A549 (cell line): ENCODE data around the gene SYTL3. TPM values are rescaled to one million over a fixed set of nuclear protein-coding genes. Genes with fewer than 3 reads are reported as not detected.

Experiments used
- ATAC-seq, 2 experiments: fragments of 200-7000 bp in 1 of 2; fragments of >200 bp in 1 of 2; cut with Nextera tagmentation in 1 of 2; cut with Tn5 transposase in 1 of 2; 3 replicates each; pipeline versions ENCODE4 v1.8.0 to v1.9.1; 2018 to 2020; ENCODE audit warnings: mild to moderate bottlenecking in 1 of 2, moderate library complexity in 1 of 2
- CTCF ChIA-PET: fragments of 300-600 bp; sonication (Branson Sonifier 250); formaldehyde crosslinking; extraction: SDS; loops from one replicate; lab custom pipeline; 2021; ENCODE audit warnings: antibody characterized with exemption, inconsistent platforms; lab: Yijun Ruan, JAX
- POLR2A ChIA-PET: fragments of 350-600 bp; formaldehyde crosslinking; extraction: SDS; loops from one replicate; lab custom pipeline; 2021; ENCODE audit warnings: antibody characterized with exemption, inconsistent platforms; lab: Yijun Ruan, JAX
- DNase-seq, 2 experiments: peaks; one replicate each; pipeline versions ENCODE4 v3.0.0 to v3.0.0-alpha.2; 2011 to 2016; ENCODE audit warnings: low read depth in 1 of 2, low spot score in 1 of 2
- FAIRE-seq: peaks from 2 replicates; lab custom pipeline; 2011; peaks lifted over from hg19 to GRCh38; lab: Jason Lieb, UNC
- H3K27ac ChIP-seq, 2 experiments: fragments of >200 bp; sonication (Bioruptor Twin); formaldehyde crosslinking; 3 replicates each; pipeline ENCODE4 v1.5.1; 2016 to 2017
- H3K4me1 ChIP-seq: fragments of >200 bp; sonication (Bioruptor Twin); formaldehyde crosslinking; 3 replicates; pipeline ENCODE4 v1.6.1; 2016
- H3K4me2 ChIP-seq: fragments of >200 bp; sonication (Bioruptor Twin); formaldehyde crosslinking; 3 replicates; pipeline ENCODE4 v1.6.1; 2016
- H3K4me3 ChIP-seq: fragments of >200 bp; sonication (Bioruptor Twin); formaldehyde crosslinking; 3 replicates; pipeline ENCODE4 v1.5.1; 2016
- H3K9me3 ChIP-seq: fragments of >200 bp; sonication (Bioruptor Twin); formaldehyde crosslinking; 3 replicates; pipeline ENCODE4 v1.6.1; 2016
- CBX2 ChIP-seq: fragments of 200-600 bp; sonication (generic); IDR thresholded peaks from 2 replicates; pipeline ENCODE4 v1.6.1; 2016; ENCODE audit warnings: low read depth, mild to moderate bottlenecking, borderline replicate concordance
- CEBPB ChIP-seq, 2 experiments: fragments of >200 bp in 1 of 2; sonication (Bioruptor Twin) in 1 of 2; formaldehyde crosslinking in 1 of 2; IDR thresholded peaks; 2 replicates each; pipeline ENCODE4 v1.6.1; 2012 to 2016
- CHD2 ChIP-seq: fragments of 150-350 bp; IDR thresholded peaks from 2 replicates; pipeline ENCODE4 v1.6.1; 2014; ENCODE audit warnings: low read length; ENCODE audit not compliant: partially characterized antibody
- CTCF ChIP-seq: fragments of >200 bp; sonication (Bioruptor Twin); formaldehyde crosslinking; IDR thresholded peaks from 3 replicates; pipeline ENCODE4 v1.5.1; 2016
- E2F6 ChIP-seq: IDR thresholded peaks from 2 replicates; pipeline ENCODE4 v1.6.1; 2012; ENCODE audit warnings: low read depth, borderline replicate concordance
- FOSL2 ChIP-seq, 2 experiments: fragments of 450-650 bp in 1 of 2; fragments of >200 bp in 1 of 2; sonication (Bioruptor Twin) in 1 of 2; formaldehyde crosslinking; IDR thresholded peaks; 2 replicates each; pipeline versions ENCODE4 v1.5.0 to v1.6.1; 2016 to 2020; ENCODE audit warnings: mild to moderate bottlenecking in 1 of 2, moderate library complexity in 1 of 2
- FOXS1 ChIP-seq: fragments of 250-450 bp; sonication (Bioruptor Pico); IDR thresholded peaks from 2 replicates; pipeline ENCODE4 v1.5.0; 2020; ENCODE audit warnings: mild to moderate bottlenecking, moderate library complexity
- GATA3 ChIP-seq: IDR thresholded peaks from 2 replicates; pipeline ENCODE4 v1.6.1; 2012; ENCODE audit warnings: borderline replicate concordance
- HDAC2 ChIP-seq: fragments of 200-600 bp; sonication (generic); IDR thresholded peaks from 2 replicates; pipeline ENCODE4 v1.6.1; 2016
- HEYL ChIP-seq: fragments of 250-450 bp; sonication (Bioruptor Pico); IDR thresholded peaks from 2 replicates; pipeline ENCODE4 v1.8.0; 2021; ENCODE audit warnings: mild to moderate bottlenecking, moderate library complexity
- HOXB13 ChIP-seq: fragments of 250-450 bp; sonication (Bioruptor Pico); IDR thresholded peaks from 2 replicates; pipeline ENCODE4 v1.5.0; 2020; ENCODE audit warnings: low read depth, mild to moderate bottlenecking, moderate library complexity
- JUNB ChIP-seq: fragments of >200 bp; sonication (Bioruptor Twin); formaldehyde crosslinking; IDR thresholded peaks from 2 replicates; pipeline ENCODE4 v1.6.1; 2016
- KDM1A ChIP-seq: fragments of 200-600 bp; sonication (generic); IDR thresholded peaks from 2 replicates; pipeline ENCODE4 v1.6.1; 2016; ENCODE audit warnings: low read depth, mild to moderate bottlenecking
- MAFK ChIP-seq: fragments of 450-650 bp; IDR thresholded peaks from 2 replicates; pipeline ENCODE4 v1.6.1; 2014; ENCODE audit not compliant: partially characterized antibody
- MYC ChIP-seq: IDR thresholded peaks from 2 replicates; pipeline ENCODE4 v1.6.1; 2012; ENCODE audit warnings: mild to moderate bottlenecking, inconsistent platforms, low read length, improper control_type of control experiment, borderline replicate concordance
- NPAS2 ChIP-seq: fragments of 250-450 bp; sonication (Bioruptor Pico); IDR thresholded peaks from 2 replicates; pipeline ENCODE4 v1.8.0; 2022; ENCODE audit warnings: mild to moderate bottlenecking, moderate library complexity, borderline replicate concordance
- POLR2AphosphoS2 ChIP-seq: conservative IDR thresholded peaks from 2 replicates; pipeline ENCODE4 v1.6.1; 2012; ENCODE audit warnings: low read length, improper control_type of control experiment, inconsistent platforms
- RAD21 ChIP-seq, 2 experiments: fragments of >200 bp in 1 of 2; sonication (Bioruptor Twin) in 1 of 2; formaldehyde crosslinking in 1 of 2; IDR thresholded peaks in 1 of 2; conservative IDR thresholded peaks in 1 of 2; 2 replicates in 1 of 2; 3 replicates in 1 of 2; pipeline ENCODE4 v1.6.1; 2012 to 2018; ENCODE audit warnings: inconsistent platforms in 1 of 2
- TFCP2L1 ChIP-seq: fragments of 250-450 bp; sonication (Bioruptor Pico); IDR thresholded peaks from 2 replicates; pipeline ENCODE4 v1.5.0; 2021; ENCODE audit warnings: mild to moderate bottlenecking
- ZNF302 ChIP-seq: fragments of 250-450 bp; sonication (Bioruptor Pico); IDR thresholded peaks from 2 replicates; pipeline ENCODE4 v1.9.0; 2021; ENCODE audit warnings: inconsistent platforms, mild to moderate bottlenecking, moderate library complexity
- WGBS: methylation state at CpG from one replicate; pipeline ENCODE4 v1.1.6; 2017; ENCODE audit errors: missing lambda C conversion rate; 5-methylcytosine and 5-hydroxymethylcytosine counted together
- polyA plus RNA-seq, 4 experiments: library from polyadenylated mRNA; depleted of rRNA in 3 of 4; stranded (reverse); fragments of >200 nt; fragmentation: RNase III in 1 of 4; extraction: RNeasy Plus Mini Kit Qiagen cat#74134 plus additional on column Dnase treatment in 1 of 4; gene quantifications; 2 replicates in 3 of 4; 3 replicates in 1 of 4; pipeline ENCODE4 v1.2.3, GENCODE V29; 2011 to 2017
- TF ChIP-seq, protein P1 (sequence below): fragments of 200-600 bp; sonication (generic); IDR thresholded peaks from 2 replicates; pipeline ENCODE4 v1.6.1; 2016; ENCODE audit warnings: antibody characterized with exemption, mild to moderate bottlenecking, moderate library complexity

Gene SYTL3
- polyA plus RNA-seq, 2 of the 4 experiments (the other 2 are of a cell fraction): 0.63 to 0.89 TPM

- no peak for FAIRE-seq
- ATAC-seq: no peak
- CTCF ChIA-PET: no interaction called here
- Histone ChIP-seq H3K27ac (no peak overlapping the region; a peak in 1 of 6 replicates), H3K4me1 (peaks cover 12% of the 10 kb centered on the region; the same call in 2 of the 3 replicates), H3K9me3 (no peaks in the 10 kb centered on the region), H3K4me3 (no peak overlapping the region)
- POLR2A ChIA-PET: no interaction called here
- TF ChIP-seq RAD21 (conservative IDR thresholded peaks at IDR 0.05 in 1 of 2, IDR thresholded peaks at IDR 0.05 in 1 of 2): no peak
- TF ChIP-seq CEBPB (IDR thresholded peaks at IDR 0.05): no peak
- no peak for TF ChIP-seq FOXS1 (CRISPR knock-in tag)
- TF ChIP-seq MYC: no peak
- TF ChIP-seq JUNB: no peak
- TF ChIP-seq, all 56 proteins: peak for 0
- no peak for DNase-seq
- H3K4me2 ChIP-seq: no peak overlapping the region
- WGBS: 87% methylated on average over 8 of the region's 9 CpGs
Observed at GRCh38 chr6:158751224-158751623, 101.4 kb downstream of the SYTL3 start.

DNA sequence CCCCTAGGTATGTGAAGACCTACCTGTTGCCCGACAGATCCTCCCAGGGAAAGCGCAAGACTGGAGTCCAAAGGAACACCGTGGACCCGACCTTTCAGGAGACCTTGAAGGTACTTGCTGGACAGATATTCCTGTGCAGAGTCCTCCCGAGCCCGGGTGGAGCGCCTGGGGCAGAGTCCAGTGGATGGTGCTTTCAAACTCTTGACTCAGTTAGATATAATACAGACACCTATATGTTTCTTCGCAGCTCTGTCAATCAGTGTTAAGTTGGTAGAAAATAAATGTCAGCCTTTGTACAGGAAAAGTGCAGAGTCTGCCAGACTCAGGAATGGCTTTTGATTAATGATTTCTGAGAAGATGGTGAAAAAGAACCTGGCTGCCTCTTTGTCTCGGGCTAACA is 102.1 kb downstream of the SYTL3 start:
- H3K27ac ChIP-seq: peak overlapping the region in 1 of 2 experiments; percentile 5; a peak in 2 of 6 replicates
- WGBS: 47% methylated on average over 9 of the region's 9 CpGs
- peak overlapping the region; percentile 6; the same call in 1 of the 3 replicates for H3K4me2 ChIP-seq
- CTCF ChIA-PET: no interaction called here
- no peak for DNase-seq
- POLR2A ChIA-PET: no interaction called here
- no peak for FAIRE-seq
- no peak for TF ChIP-seq KDM1A
- TF ChIP-seq POLR2AphosphoS2: no peak
- no peak for TF ChIP-seq GATA3
- TF ChIP-seq CHD2: no peak
- no peak for TF ChIP-seq HEYL (CRISPR knock-in tag)
- TF ChIP-seq CBX2: no peak
- TF ChIP-seq HDAC2: no peak
- ATAC-seq: peak in 1 of 2 experiments; percentile 31; a peak in 2 of 6 replicates
- H3K9me3 ChIP-seq: no peaks in the 10 kb centered on the region
- H3K4me3 ChIP-seq: no peak overlapping the region
- peaks cover 12% of the 10 kb centered on the region; the same call in 2 of the 3 replicates for H3K4me1 ChIP-seq

DNA sequence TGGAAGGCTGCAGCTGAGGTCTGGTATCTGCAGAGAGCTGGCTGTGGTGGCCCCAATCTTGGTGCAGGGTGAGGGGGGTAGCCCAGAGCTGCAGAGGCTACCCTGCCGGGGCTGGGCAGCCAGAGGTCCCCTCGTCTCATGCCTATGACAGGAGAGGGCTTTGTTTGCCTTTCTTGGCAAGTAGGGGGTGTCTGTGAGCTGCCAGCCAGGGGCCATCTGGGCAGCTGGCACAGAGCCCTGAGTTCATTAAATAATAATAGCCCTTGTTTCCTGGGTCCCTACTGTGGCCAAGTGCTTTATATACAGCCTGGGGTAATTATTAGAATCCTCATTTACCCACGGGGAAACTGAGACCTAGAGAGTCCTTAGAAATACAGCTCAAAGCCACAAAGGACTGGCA is 102.8 kb downstream of the SYTL3 start:
- Histone ChIP-seq H3K4me2 (peak overlapping the region; percentile 6; the same call in 1 of the 3 replicates), H3K4me3 (no peak overlapping the region), H3K9me3 (no peaks in the 10 kb centered on the region), H3K27ac (peak overlapping the region in 1 of 2 experiments; percentile 5; a peak in 1 of 6 replicates), H3K4me1 (peaks cover 12% of the 10 kb centered on the region; the same call in 2 of the 3 replicates)
- 28% methylated on average over 3 of the region's 3 CpGs for WGBS
- CTCF ChIA-PET: interaction anchor here (0.6 kb wide), 1 partner anchor 40 kb away, joined by 3 read pairs; no protein-coding TSS in a partner anchor
- FAIRE-seq: no peak
- peak in 1 of 2 experiments; percentile 39; a peak in 3 of 6 replicates for ATAC-seq
- TF ChIP-seq RAD21 (conservative IDR thresholded peaks at IDR 0.05 in 1 of 2, IDR thresholded peaks at IDR 0.05 in 1 of 2) (0 out of 5 replicates have a peak, but pooled peaks of 1 of the 2 experiments have one; percentile 21), CTCF (no peak)
- no peak for DNase-seq
- POLR2A ChIA-PET: interaction anchor here (0.7 kb wide), 1 partner anchor 538 kb away, joined by 3 read pairs; no protein-coding TSS in a partner anchor

GRCh38 chr6:158753811-158754210 is 104.0 kb downstream of the SYTL3 start:
- Histone ChIP-seq H3K4me1 (peaks cover 12% of the 10 kb centered on the region; the same call in 2 of the 3 replicates), H3K4me3 (no peak overlapping the region), H3K27ac (no peak overlapping the region)
- POLR2A ChIA-PET: no interaction called here
- FAIRE-seq: no peak
- TF ChIP-seq E2F6: no peak
- TF ChIP-seq, protein P1, sequence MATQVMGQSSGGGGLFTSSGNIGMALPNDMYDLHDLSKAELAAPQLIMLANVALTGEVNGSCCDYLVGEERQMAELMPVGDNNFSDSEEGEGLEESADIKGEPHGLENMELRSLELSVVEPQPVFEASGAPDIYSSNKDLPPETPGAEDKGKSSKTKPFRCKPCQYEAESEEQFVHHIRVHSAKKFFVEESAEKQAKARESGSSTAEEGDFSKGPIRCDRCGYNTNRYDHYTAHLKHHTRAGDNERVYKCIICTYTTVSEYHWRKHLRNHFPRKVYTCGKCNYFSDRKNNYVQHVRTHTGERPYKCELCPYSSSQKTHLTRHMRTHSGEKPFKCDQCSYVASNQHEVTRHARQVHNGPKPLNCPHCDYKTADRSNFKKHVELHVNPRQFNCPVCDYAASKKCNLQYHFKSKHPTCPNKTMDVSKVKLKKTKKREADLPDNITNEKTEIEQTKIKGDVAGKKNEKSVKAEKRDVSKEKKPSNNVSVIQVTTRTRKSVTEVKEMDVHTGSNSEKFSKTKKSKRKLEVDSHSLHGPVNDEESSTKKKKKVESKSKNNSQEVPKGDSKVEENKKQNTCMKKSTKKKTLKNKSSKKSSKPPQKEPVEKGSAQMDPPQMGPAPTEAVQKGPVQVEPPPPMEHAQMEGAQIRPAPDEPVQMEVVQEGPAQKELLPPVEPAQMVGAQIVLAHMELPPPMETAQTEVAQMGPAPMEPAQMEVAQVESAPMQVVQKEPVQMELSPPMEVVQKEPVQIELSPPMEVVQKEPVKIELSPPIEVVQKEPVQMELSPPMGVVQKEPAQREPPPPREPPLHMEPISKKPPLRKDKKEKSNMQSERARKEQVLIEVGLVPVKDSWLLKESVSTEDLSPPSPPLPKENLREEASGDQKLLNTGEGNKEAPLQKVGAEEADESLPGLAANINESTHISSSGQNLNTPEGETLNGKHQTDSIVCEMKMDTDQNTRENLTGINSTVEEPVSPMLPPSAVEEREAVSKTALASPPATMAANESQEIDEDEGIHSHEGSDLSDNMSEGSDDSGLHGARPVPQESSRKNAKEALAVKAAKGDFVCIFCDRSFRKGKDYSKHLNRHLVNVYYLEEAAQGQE: no peak
- TF ChIP-seq FOSL2 (IDR thresholded peaks at IDR 0.05): no peak
- no peak for TF ChIP-seq FOSL2 (CRISPR knock-in tag; IDR thresholded peaks at IDR 0.05)
- no peak for TF ChIP-seq MAFK
- TF ChIP-seq TFCP2L1: no peak
- no peak for TF ChIP-seq NPAS2 (CRISPR knock-in tag)
- TF ChIP-seq MYC: no peak
- no peak for TF ChIP-seq HOXB13 (CRISPR knock-in tag)
- no peak for TF ChIP-seq ZNF302 (CRISPR knock-in tag)
- TF ChIP-seq, all 56 proteins: peak for 0
- no peak for ATAC-seq
- H3K9me3 ChIP-seq: no peaks in the 10 kb centered on the region
- no peak overlapping the region for H3K4me2 ChIP-seq
- DNase-seq: no peak
- CTCF ChIA-PET: no interaction called here
- 89% methylated on average over 9 of the region's 9 CpGs for WGBS
